Right lobe of liver (tissue), 6 donors: ENCODE results near the gene NFAT5. TPM values are rescaled to one million over a fixed set of nuclear protein-coding genes. Genes with fewer than 3 reads are reported as not detected.

Experiments used
- ATAC-seq, 4 donors: fragments of 200-7000 bp; cut with Tn5 transposase; one replicate each; pipeline ENCODE4 v1.9.1; 2020; ENCODE audit warnings: mild to moderate bottlenecking in 4 of 4, moderate library complexity in 4 of 4
- DNase-seq, 3 donors: peaks; one replicate each; pipeline ENCODE4 v3.0.0-alpha.2; 2020
- H3K27ac ChIP-seq, 3 donors: fragments of 200-600 bp; one replicate each; pipeline ENCODE4 v1.8.0; 2022
- H3K27me3 ChIP-seq, 2 donors: fragments of 200-600 bp; one replicate each; pipeline ENCODE4 v1.8.0; 2022
- H3K36me3 ChIP-seq, 4 donors: fragments of 200-600 bp; sonication (generic) in 1 of 4; one replicate each; pipeline versions ENCODE4 v1.5.1 to v1.8.0; 2017 to 2022; ENCODE audit warnings: control low read depth in 1 of 4
- H3K4me1 ChIP-seq, 4 donors: fragments of 200-600 bp; sonication (generic) in 1 of 4; one replicate each; pipeline versions ENCODE4 v1.5.1 to v1.8.0; 2017 to 2022; ENCODE audit warnings: control low read depth in 1 of 4
- H3K4me3 ChIP-seq, 3 donors: fragments of 200-600 bp; one replicate each; pipeline ENCODE4 v1.8.0; 2022
- H3K9me3 ChIP-seq, 4 donors: fragments of 200-600 bp; sonication (generic) in 1 of 4; one replicate each; pipeline versions ENCODE4 v1.5.1 to v1.8.0; 2017 to 2022; ENCODE audit warnings: control low read depth in 1 of 4
- CTCF ChIP-seq, 4 donors: fragments of 200-600 bp in 3 of 4; fragments of 450-650 bp in 1 of 4; IDR thresholded peaks; one replicate each; pipeline versions ENCODE4 v1.5.1 to v1.8.0; 2016 to 2022; ENCODE audit warnings: antibody characterized with exemption in 4 of 4, mild to moderate bottlenecking in 2 of 4
- POLR2A ChIP-seq: fragments of 450-650 bp; IDR thresholded peaks from one replicate; pipeline ENCODE4 v1.6.1; 2017; ENCODE audit warnings: antibody characterized with exemption, mild to moderate bottlenecking
- WGBS: methylation state at CpG from one replicate; pipeline ENCODE4 v1.1.6; 2018; ENCODE audit warnings: low coverage, low lambda C conversion rate; ENCODE audit not compliant: insufficient coverage; ENCODE audit errors: missing lambda C conversion rate; 5-methylcytosine and 5-hydroxymethylcytosine counted together
- intact Hi-C, 2 donors: fragments of 100-400 bp; cut with DNase I; formaldehyde crosslinking; loops; one replicate each; pipeline versions ENCODE4 v1.11.2 to v1.14.1; 2022
- microRNA counts: library from miRNA; unstranded; fragments of <30 nt; microRNA quantifications from one replicate; lab custom pipeline; 2016
- microRNA-seq, 2 donors: library from miRNA; unstranded; fragments of <30 nt; microRNA quantifications; one replicate each; pipeline ENCODE4, GENCODE V29; 2019 to 2020
- small RNA-seq, 2 experiments: library from RNA; depleted of rRNA; stranded (forward); fragments of <200 nt; gene quantifications; one replicate each; pipeline ENCODE3, GENCODE V24; 2016
- total RNA-seq, 6 experiments: library from RNA; depleted of rRNA in 2 of 6; stranded (reverse); fragments of >200 nt in 2 of 6; fragmentation: NEBNext Ultra II Directional in 3 of 6; extraction: Animal tissue kit (Norgen Biotek cat#: 25700) in 3 of 6; gene quantifications; one replicate each; pipeline versions ENCODE4 v1.1.0 to v1.2.4, GENCODE V29; 2016 to 2023
- donor health status: DM: no; HTN: yes; CAD: no.
- donor health status: DM: no; HTN: no; CAD: no.
- donor health status: DM: no; HTN: no; CAD: no.
- donor health status: DM: no; HTN: yes; CAD: no.
- donor health status: DM: no; HTN: yes; CAD: no.

Gene NFAT5
- total RNA-seq, 6 experiments from 2014 or later: 10.3 to 19.6 (median 14.8) TPM

- H3K27ac ChIP-seq: no peak overlapping the region
- H3K9me3 ChIP-seq: peaks cover 0 to 3% (median 0%) of the 10 kb centered on the region in 4 donors
- TF ChIP-seq CTCF (IDR thresholded peaks at IDR 0.05): no peak
- TF ChIP-seq POLR2A: no peak
- no peak overlapping the region for H3K4me3 ChIP-seq
- DNase-seq (no peak), ATAC-seq (no peak)
- peaks cover 0 to 7% (median 0%) of the 10 kb centered on the region in 4 donors for H3K4me1 ChIP-seq
- 83% methylated on average over 3 of the region's 10 CpGs for WGBS
- no peaks in the 10 kb centered on the region for H3K27me3 ChIP-seq
- intact Hi-C loops: no loop called here
- peaks cover 9 to 87% (median 46%) of the 10 kb centered on the region in 4 donors for H3K36me3 ChIP-seq
Measured at GRCh38 chr16:69745959-69746358, 180.2 kb downstream of the NFAT5 start.

GRCh38 chr16:69747115-69747514 lies 181.3 kb downstream of the NFAT5 start:
- 93% methylated on average over 8 of the region's 8 CpGs for WGBS
- ATAC-seq (no peak), DNase-seq (no peak)
- intact Hi-C loops: no loop called here
- Histone ChIP-seq H3K4me3 (no peak overlapping the region), H3K27ac (no peak overlapping the region), H3K36me3 (peaks cover 6 to 85% (median 43%) of the 10 kb centered on the region in 4 donors), H3K4me1 (no peaks in the 10 kb centered on the region), H3K27me3 (no peaks in the 10 kb centered on the region), H3K9me3 (peaks cover 0 to 3% (median 0%) of the 10 kb centered on the region in 4 donors)
- no peak for TF ChIP-seq CTCF (IDR thresholded peaks at IDR 0.05)
- TF ChIP-seq POLR2A: no peak

GRCh38 chr16:69748694-69749345 lies 183.1 kb downstream of the NFAT5 start:
- DNase-seq (no peak), ATAC-seq (no peak)
- no peaks in the 10 kb centered on the region for H3K9me3 ChIP-seq
- TF ChIP-seq CTCF (IDR thresholded peaks at IDR 0.05) (no peak), POLR2A (no peak)
- 89% methylated on average over 12 of the region's 20 CpGs for WGBS
- H3K36me3 ChIP-seq: peaks cover 6 to 71% (median 42%) of the 10 kb centered on the region in 4 donors
- no peaks in the 10 kb centered on the region for H3K27me3 ChIP-seq
- intact Hi-C loops: no loop called here
- H3K4me3 ChIP-seq: no peak overlapping the region
- peaks cover 0 to 9% (median 2%) of the 10 kb centered on the region in 4 donors for H3K4me1 ChIP-seq
- no peak overlapping the region for H3K27ac ChIP-seq

- 19% methylated on average over 4 of the region's 4 CpGs for WGBS
- intact Hi-C loops: loop anchor here in 1 of 2 donors (10.0 kb wide), 1 partner anchor 359 kb away; no protein-coding TSS in a partner anchor
- no peak for ATAC-seq
Measured at GRCh38 chr16:69754143-69754468, 188.3 kb downstream of the NFAT5 start.

More at GRCh38 chr16:69754143-69754468, 188.3 kb downstream of the NFAT5 start:
- TF ChIP-seq CTCF (IDR thresholded peaks at IDR 0.05) (no peak), POLR2A (no peak)
- peak overlapping the region; percentile 24 to 59 (median 34) for H3K27ac ChIP-seq
- peaks cover 0 to 11% (median 3%) of the 10 kb centered on the region in 4 donors for H3K4me1 ChIP-seq
- no peak for DNase-seq
- H3K36me3 ChIP-seq: peaks cover 4 to 23% (median 9%) of the 10 kb centered on the region in 4 donors
- H3K4me3 ChIP-seq: peak overlapping the region; percentile 66 to 89 (median 82)
- H3K9me3 ChIP-seq: no peaks in the 10 kb centered on the region
- no peaks in the 10 kb centered on the region for H3K27me3 ChIP-seq

MicroRNAs within 50 kb of the gene (microRNA counts, 767-probe panel; counts per million panel counts)
- 237 counts per million for microRNA hsa-miR-1538 (lab: Ali Mortazavi, UCI)

Small RNA genes lying within 50 kb of the gene (microRNA-seq; reads per million reads assigned to microRNA genes)
- 0 to 1.2 reads per million in 2 donors for gene MIR1538

Small RNA genes lying within 50 kb of the gene (small RNA-seq; reads per million reads assigned to genes)
- gene MIR1538: 0 reads per million in 2 experiments

Other genes starting within 250 kb of the NFAT5 start
- gene PDF, start 235.4 kb upstream of the NFAT5 start, total RNA-seq: 10 to 100 TPM; 13.5 to 38.5 (median 15.7) TPM
- 10 to 100 TPM; 16.0 to 35.5 (median 25.3) TPM for gene COG8, start 226.4 kb upstream of the NFAT5 start, total RNA-seq
- gene NIP7, start 226.2 kb upstream of the NFAT5 start, total RNA-seq: 10 to 100 TPM in 3 of 6 experiments, 1 to 10 TPM in 3; 6.9 to 11.3 (median 9.4) TPM
- 1 to 10 TPM; 1.6 to 9.9 (median 2.6) TPM for gene TMED6, start 214.2 kb upstream of the NFAT5 start, total RNA-seq
- gene TERF2, start 180.0 kb upstream of the NFAT5 start, total RNA-seq: 10 to 100 TPM in 5 of 6 experiments, 1 to 10 TPM in 1; 9.6 to 14.5 (median 13.5) TPM
- gene CYB5B, start 141.3 kb upstream of the NFAT5 start, total RNA-seq: 10 to 100 TPM; 19.1 to 42.1 (median 30.5) TPM
- gene NQO1, start 160.6 kb downstream of the NFAT5 start, total RNA-seq: 10 to 100 TPM in 3 of 6 experiments, 1 to 10 TPM in 3; 1.5 to 26.6 (median 8.5) TPM
- 10 to 100 TPM; 15.5 to 19.5 (median 16.6) TPM for gene NOB1, start 189.0 kb downstream of the NFAT5 start, total RNA-seq
- gene WWP2, start 196.4 kb downstream of the NFAT5 start, total RNA-seq: 10 to 100 TPM; 18.1 to 24.6 (median 22.4) TPM